Neutrophil (primary cell): Measurements from ENCODE around the gene SLC18A2.

Experiments used
- H3K27ac ChIP-seq: fragments of 200-600 bp; sonication (generic); 2 replicates; pipeline ENCODE4 v1.5.1; 2016; ENCODE audit warnings: mild to moderate bottlenecking, moderate library complexity
- H3K27me3 ChIP-seq: fragments of 200-600 bp; sonication (generic); 2 replicates; pipeline ENCODE4 v1.6.0; 2016; ENCODE audit warnings: mild to moderate bottlenecking
- H3K36me3 ChIP-seq: fragments of 200-600 bp; sonication (generic); 2 replicates; pipeline ENCODE4 v1.5.1; 2017
- H3K4me1 ChIP-seq, 2 experiments: fragments of 200-600 bp in 1 of 2; sonication (generic) in 1 of 2; 1 replicate in 1 of 2; 2 replicates in 1 of 2; pipeline versions ENCODE4 v1.5.1 to v1.6.1; 2013 to 2016; ENCODE audit warnings: low read depth in 1 of 2, low read length in 1 of 2, mild to moderate bottlenecking in 1 of 2, moderate library complexity in 1 of 2; ENCODE audit not compliant: control insufficient read depth in 1 of 2, insufficient read depth in 1 of 2
- H3K4me3 ChIP-seq, 2 experiments: fragments of 200-600 bp in 1 of 2; sonication (generic) in 1 of 2; 1 replicate in 1 of 2; 2 replicates in 1 of 2; pipeline ENCODE4 v1.5.1; 2013 to 2016; ENCODE audit warnings: low read depth in 1 of 2, low read length in 1 of 2, mild to moderate bottlenecking in 1 of 2, moderate library complexity in 1 of 2
- H3K9me3 ChIP-seq: fragments of 200-600 bp; sonication (generic); 2 replicates; pipeline ENCODE4 v1.5.1; 2016
- CTCF ChIP-seq: fragments of 200-600 bp; sonication (generic); IDR thresholded peaks from 2 replicates; pipeline ENCODE4 v1.5.1; 2016; ENCODE audit warnings: antibody characterized with exemption

Gene SLC18A2

GRCh38 chr10:117266400-117266799, 25.5 kb downstream of the SLC18A2 start:
- Histone ChIP-seq H3K27ac (no peak overlapping the region), H3K27me3 (no peaks in the 10 kb centered on the region), H3K4me3 (no peak overlapping the region), H3K4me1 (peaks cover 0 to under 1% of the 10 kb centered on the region in 2 experiments), H3K36me3 (peaks cover 10% of the 10 kb centered on the region), H3K9me3 (no peaks in the 10 kb centered on the region)
- no peak for TF ChIP-seq CTCF

- Histone ChIP-seq H3K27ac (no peak overlapping the region), H3K4me3 (no peak overlapping the region), H3K4me1 (peaks cover 0 to 4% of the 10 kb centered on the region in 2 experiments), H3K27me3 (no peaks in the 10 kb centered on the region), H3K9me3 (no peaks in the 10 kb centered on the region), H3K36me3 (peaks cover 10% of the 10 kb centered on the region)
- TF ChIP-seq CTCF, result no peak
Observed at GRCh38 chr10:117266812-117267211, 25.9 kb downstream of the SLC18A2 start.

- peaks cover 10% of the 10 kb centered on the region for H3K36me3 ChIP-seq
- no peaks in the 10 kb centered on the region for H3K9me3 ChIP-seq
- TF ChIP-seq CTCF, result no peak
- H3K27ac ChIP-seq, result no peak overlapping the region
- no peak overlapping the region for H3K4me3 ChIP-seq
- peaks cover 11 to 19% of the 10 kb centered on the region in 2 experiments for H3K4me1 ChIP-seq
- no peaks in the 10 kb centered on the region for H3K27me3 ChIP-seq
Observed at GRCh38 chr10:117268258-117268657, 27.3 kb downstream of the SLC18A2 start.

GRCh38 chr10:117268907-117269306, 28.0 kb downstream of the SLC18A2 start:
- Histone ChIP-seq H3K36me3 (peaks cover 10% of the 10 kb centered on the region), H3K4me1 (peaks cover 18 to 25% of the 10 kb centered on the region in 2 experiments), H3K9me3 (no peaks in the 10 kb centered on the region), H3K27me3 (no peaks in the 10 kb centered on the region), H3K27ac (no peak overlapping the region), H3K4me3 (no peak overlapping the region)
- no peak for TF ChIP-seq CTCF

GRCh38 chr10:117271427-117271826, 30.5 kb downstream of the SLC18A2 start:
- Histone ChIP-seq H3K9me3 (no peaks in the 10 kb centered on the region), H3K36me3 (peaks cover 10% of the 10 kb centered on the region), H3K27ac (peak overlapping the region; percentile 58), H3K4me1 (peaks cover 18 to 28% of the 10 kb centered on the region in 2 experiments), H3K4me3 (no peak overlapping the region), H3K27me3 (no peaks in the 10 kb centered on the region)
- TF ChIP-seq CTCF, result no peak
